ENCODE results near the gene LEF1.

- TF ChIP-seq CTCF (IDR thresholded peaks at IDR 0.05) (no peak), EZH2 (IDR thresholded peaks at IDR 0.05) (no peak)
Measured at GRCh38 chr4:108110450-108110849, 58.3 kb downstream of the LEF1 start.

Data from neural progenitor cell (in vitro differentiated cells).